ENCODE results near the gene RTKN. TPM values are rescaled to one million over a fixed set of nuclear protein-coding genes. Genes with fewer than 3 reads are reported as not detected.

RTKN gene
- total and polyA plus RNA-seq, 2 of the 13 experiments (the other 11 are each of a cell fraction or from before 2014, with no cell fraction given) = 159 to 166 TPM

DNA sequence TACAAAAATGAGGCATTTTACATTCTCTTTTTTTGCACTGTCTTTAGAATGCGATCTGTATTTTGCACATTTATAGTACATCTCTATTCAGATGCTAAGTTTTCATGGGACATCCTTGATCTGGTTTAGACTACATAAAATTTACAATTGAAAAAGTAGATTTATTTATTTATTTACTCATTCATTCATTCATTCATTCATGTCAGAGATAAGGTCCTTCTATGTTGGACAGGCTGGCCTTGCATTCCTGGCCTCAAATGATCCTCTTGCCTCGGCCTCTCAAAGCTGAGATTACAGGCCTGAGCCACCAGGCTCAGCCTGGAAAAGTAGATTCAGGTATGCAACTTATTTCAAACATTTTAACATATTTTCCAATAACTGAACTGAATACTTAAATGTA lies 45.6 kb downstream of the RTKN start:
- H4K20me1 ChIP-seq (ENCODE audit: insufficient read depth, low read length) = no peaks in the 10 kb centered on the region
- H3K79me2 ChIP-seq (ENCODE audit: insufficient read depth, low read length) = peaks cover 3% of the 10 kb centered on the region
- H3K4me1 ChIP-seq (ENCODE audit: insufficient read depth, low read length) = peaks cover 18% of the 10 kb centered on the region
- no peaks in the 10 kb centered on the region for H3K9me3 ChIP-seq (ENCODE audit: low read length)
- no peak overlapping the region for H3K9ac ChIP-seq (ENCODE audit: insufficient read depth, low read depth, low read length)
- POLR2A ChIA-PET = no interaction called here
- intact Hi-C loops (cut with micrococcal nuclease; ENCODE audit: unreplicated experiment) (no loop called here), in situ Hi-C loops (cut with HindIII; ENCODE audit: extremely low pct_ligation_motif_present, low pct_unique_long_range_greater_than_20kb) (no loop called here)
- H3K36me3 ChIP-seq (replicated peaks in 1 of 2; ENCODE audit: control insufficient read depth in 1 of 2, insufficient read depth in 2 of 2, low read length in 2 of 2) = no peaks in the 10 kb centered on the region
- FAIRE-seq = no peak
- 43% methylated on average over 2 of the region's 2 CpGs for WGBS (ENCODE audit: low lambda C conversion rate)
- no TSS peak for BruUV-seq (replicated peaks)
- no peak for ATAC-seq
- CTCF ChIA-PET (ENCODE audit: low intra/inter-chr PET ratio, low total read pairs) = no interaction called here
- no peak overlapping the region for H3K4me2 ChIP-seq (ENCODE audit: low read depth, low read length)
- H3K4me3 ChIP-seq (replicated peaks in 1 of 3; ENCODE audit: insufficient read depth in 1 of 3, low read depth in 2 of 3, low read length in 3 of 3) = no peak overlapping the region
- H3K27ac ChIP-seq (ENCODE audit: extremely low read length, insufficient read depth, low read length) = no peak overlapping the region
- DNase-seq (ENCODE audit: low spot score) = no peak
- no peak overlapping the region for H2AFZ ChIP-seq (ENCODE audit: low read length)
- H3K27me3 ChIP-seq (ENCODE audit: control insufficient read depth in 1 of 2, insufficient read depth in 2 of 2, low read length in 2 of 2) = peaks cover 0 to 3% of the 10 kb centered on the region in 2 experiments; a peak in 2 of 5 replicates
- TF ChIP-seq HMG20A (CRISPR knock-in tag; IDR thresholded peaks at IDR 0.05; ENCODE audit: borderline replicate concordance) (no peak), KAT8 (CRISPR knock-in tag; IDR thresholded peaks at IDR 0.05) (no peak), TOPORS (CRISPR knock-in tag; IDR thresholded peaks at IDR 0.05) (no peak), ZNF883 (CRISPR knock-in tag; IDR thresholded peaks at IDR 0.05; ENCODE audit: not compliant biosample characterization) (no peak), PHF5A (CRISPR knock-in tag; IDR thresholded peaks at IDR 0.05; ENCODE audit: low read depth, unreplicated experiment) (no peak), ZNF225 (CRISPR knock-in tag; IDR thresholded peaks at IDR 0.05) (no peak), ZNF24 (IDR thresholded peaks at IDR 0.05) (peak; percentile 74)
- TF ChIP-seq, protein P1, sequence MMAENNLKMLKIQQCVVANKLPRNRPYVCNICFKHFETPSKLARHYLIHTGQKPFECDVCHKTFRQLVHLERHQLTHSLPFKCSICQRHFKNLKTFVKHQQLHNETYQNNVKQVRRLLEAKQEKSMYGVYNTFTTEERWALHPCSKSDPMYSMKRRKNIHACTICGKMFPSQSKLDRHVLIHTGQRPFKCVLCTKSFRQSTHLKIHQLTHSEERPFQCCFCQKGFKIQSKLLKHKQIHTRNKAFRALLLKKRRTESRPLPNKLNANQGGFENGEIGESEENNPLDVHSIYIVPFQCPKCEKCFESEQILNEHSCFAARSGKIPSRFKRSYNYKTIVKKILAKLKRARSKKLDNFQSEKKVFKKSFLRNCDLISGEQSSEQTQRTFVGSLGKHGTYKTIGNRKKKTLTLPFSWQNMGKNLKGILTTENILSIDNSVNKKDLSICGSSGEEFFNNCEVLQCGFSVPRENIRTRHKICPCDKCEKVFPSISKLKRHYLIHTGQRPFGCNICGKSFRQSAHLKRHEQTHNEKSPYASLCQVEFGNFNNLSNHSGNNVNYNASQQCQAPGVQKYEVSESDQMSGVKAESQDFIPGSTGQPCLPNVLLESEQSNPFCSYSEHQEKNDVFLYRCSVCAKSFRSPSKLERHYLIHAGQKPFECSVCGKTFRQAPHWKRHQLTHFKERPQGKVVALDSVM (CRISPR knock-in tag; IDR thresholded peaks at IDR 0.05) = peak; percentile 42; the same call in 1 of the 2 replicates
